Natural killer cell (primary cell): Measurements from ENCODE around the gene ANKFY1. TPM values are rescaled to one million over a fixed set of nuclear protein-coding genes. Genes with fewer than 3 reads are reported as not detected.
A peak's percentile ranks its signal among the peaks of the same experiment; 100 is the strongest.
"Not testable (repeated sequence)": the region's sequence is repeated elsewhere in the genome, so short reads cannot be mapped to it uniquely, and the experiment has no call there.

Experiments used
- ATAC-seq, 3 donors: fragments of 150-1000 bp in 2 of 3; fragments of 200-7000 bp in 1 of 3; cut with Tn5 transposase; 1 replicate in 1 of 3; 2 replicates in 2 of 3; pipeline ENCODE4 v1.10.0; 2021; ENCODE audit warnings: mild to moderate bottlenecking in 2 of 3, moderate library complexity in 2 of 3
- DNase-seq, 2 donors: peaks; one replicate each; pipeline versions ENCODE4 v3.0.0 to v3.0.0-alpha.2; 2013 to 2021; ENCODE audit warnings: mixed read lengths in 1 of 2
- H3K27ac ChIP-seq: one replicate; pipeline ENCODE4 v1.5.1; 2013; ENCODE audit warnings: mild to moderate bottlenecking, low read length
- H3K27me3 ChIP-seq: one replicate; pipeline ENCODE4 v1.6.1; 2013; ENCODE audit warnings: low read length; ENCODE audit not compliant: control insufficient read depth, insufficient read depth
- H3K36me3 ChIP-seq: one replicate; pipeline ENCODE4 v1.6.1; 2013; ENCODE audit warnings: low read length; ENCODE audit not compliant: control insufficient read depth, insufficient read depth
- H3K4me1 ChIP-seq: one replicate; pipeline ENCODE4 v1.6.1; 2013; ENCODE audit warnings: low read length; ENCODE audit not compliant: control insufficient read depth, insufficient read depth
- H3K4me3 ChIP-seq: one replicate; pipeline ENCODE4 v1.5.1; 2013; ENCODE audit warnings: low read length
- H3K9me3 ChIP-seq: one replicate; pipeline ENCODE4 v1.6.1; 2013; ENCODE audit warnings: low read length; ENCODE audit not compliant: control insufficient read depth, insufficient read depth
- H3K27ac Mint-ChIP-seq, 2 donors: one replicate each; pipeline ENCODE4 v1.8.0; 2022; ENCODE audit warnings: mild to moderate bottlenecking in 2 of 2, mixed read lengths in 2 of 2, moderate library complexity in 1 of 2
- H3K27me3 Mint-ChIP-seq, 2 donors: one replicate each; pipeline ENCODE4 v1.8.0; 2022; ENCODE audit warnings: low read depth in 2 of 2, mixed read lengths in 2 of 2
- H3K36me3 Mint-ChIP-seq: one replicate; pipeline ENCODE4 v1.8.0; 2022; ENCODE audit warnings: mixed read lengths
- H3K4me1 Mint-ChIP-seq, 2 donors: one replicate each; pipeline ENCODE4 v1.8.0; 2022; ENCODE audit warnings: mixed read lengths in 2 of 2
- H3K4me3 Mint-ChIP-seq: one replicate; pipeline ENCODE4 v1.8.0; 2022; ENCODE audit warnings: mild to moderate bottlenecking, moderate library complexity, mixed read lengths
- H3K9me3 Mint-ChIP-seq, 2 donors: one replicate each; pipeline ENCODE4 v1.8.0; 2022; ENCODE audit warnings: mixed read lengths in 2 of 2
- CTCF ChIP-seq: fragments of 200-600 bp; IDR thresholded peaks from one replicate; pipeline ENCODE4 v1.8.0; 2022; ENCODE audit warnings: antibody characterized with exemption
- WGBS: methylation state at CpG from one replicate; pipeline ENCODE4 v1.1.7; 2013; ENCODE audit warnings: missing lambda C conversion rate; ENCODE audit not compliant: insufficient coverage; 5-methylcytosine and 5-hydroxymethylcytosine counted together
- intact Hi-C: fragments of 100-400 bp; cut with micrococcal nuclease; formaldehyde crosslinking; loops from one replicate; pipeline ENCODE4 v1.14.2; 2022
- total RNA-seq, 4 donors: library from RNA; stranded (reverse); fragments of 120-200 nt in 1 of 4; gene quantifications; one replicate each; pipeline versions ENCODE4 v1.2.3 to v1.2.4, GENCODE V29; 2013 to 2022

Gene ANKFY1
- total RNA-seq, 3 donors from 2014 or later (not counting 1 experiment from before 2014, with no cell fraction given) = 58.4 to 72.4 (median 68.8) TPM

- no peak for TF ChIP-seq CTCF
- 78% methylated on average over 15 of the region's 15 CpGs for WGBS
- ATAC-seq = no peak
- no peaks in the 10 kb centered on the region for H3K9me3 Mint-ChIP-seq
- intact Hi-C loops = no loop called here
- peaks cover 42% of the 10 kb centered on the region for H3K36me3 ChIP-seq
- H3K4me1 ChIP-seq = no peaks in the 10 kb centered on the region
- no peak overlapping the region for H3K27ac Mint-ChIP-seq
- no peak for DNase-seq
- H3K4me3 Mint-ChIP-seq = no peak overlapping the region
- no peaks in the 10 kb centered on the region for H3K4me1 Mint-ChIP-seq
- H3K9me3 ChIP-seq = no peaks in the 10 kb centered on the region
- no peak overlapping the region for H3K27ac ChIP-seq
- no peaks in the 10 kb centered on the region for H3K27me3 ChIP-seq
- H3K27me3 Mint-ChIP-seq = no peaks in the 10 kb centered on the region
- H3K36me3 Mint-ChIP-seq = peaks cover 14% of the 10 kb centered on the region
- H3K4me3 ChIP-seq = no peak overlapping the region
These were observed 69.0 kb downstream of the ANKFY1 start for GRCh38 chr17:4194796-4195195.

GRCh38 chr17:4190791-4191190 is 73.0 kb downstream of the ANKFY1 start:
- H3K36me3 ChIP-seq = peaks cover 60% of the 10 kb centered on the region
- H3K4me1 Mint-ChIP-seq, H3K9me3 ChIP-seq, H3K27me3 Mint-ChIP-seq, H3K4me1 ChIP-seq, H3K4me3 ChIP-seq, H3K4me3 Mint-ChIP-seq, ATAC-seq, DNase-seq, intact Hi-C loops, H3K9me3 Mint-ChIP-seq, H3K27me3 ChIP-seq, H3K27ac ChIP-seq, H3K27ac Mint-ChIP-seq: not testable (repeated sequence)
- H3K36me3 Mint-ChIP-seq = peaks cover 14% of the 10 kb centered on the region
- 97% methylated on average over 6 of the region's 7 CpGs for WGBS

- no peaks in the 10 kb centered on the region for H3K27me3 Mint-ChIP-seq
- WGBS = 48% methylated on average over 10 of the region's 10 CpGs
- ATAC-seq (no peak), DNase-seq (peak in 1 of 2 donors; percentile 34)
- H3K27ac Mint-ChIP-seq = no peak overlapping the region
- H3K36me3 ChIP-seq = peaks cover 52% of the 10 kb centered on the region
- H3K27me3 ChIP-seq = no peaks in the 10 kb centered on the region
- H3K9me3 Mint-ChIP-seq = no peaks in the 10 kb centered on the region
- H3K9me3 ChIP-seq = no peaks in the 10 kb centered on the region
- H3K27ac ChIP-seq = no peak overlapping the region
- TF ChIP-seq CTCF = no peak
- peaks cover 5 to 6% of the 10 kb centered on the region in 2 donors for H3K4me1 Mint-ChIP-seq
- H3K4me3 Mint-ChIP-seq = no peak overlapping the region
- peaks cover 2% of the 10 kb centered on the region for H3K36me3 Mint-ChIP-seq
- intact Hi-C loops = no loop called here
- no peak overlapping the region for H3K4me3 ChIP-seq
- no peaks in the 10 kb centered on the region for H3K4me1 ChIP-seq
These were observed 74.5 kb downstream of the ANKFY1 start for GRCh38 chr17:4189280-4189679.

GRCh38 chr17:4188076-4188475 is 75.7 kb downstream of the ANKFY1 start:
- Mint-ChIP-seq H3K4me1 (peaks cover 5 to 6% of the 10 kb centered on the region in 2 donors), H3K4me3 (no peak overlapping the region), H3K27me3 (no peaks in the 10 kb centered on the region), H3K36me3 (peaks cover 11% of the 10 kb centered on the region), H3K9me3 (no peaks in the 10 kb centered on the region), H3K27ac (no peak overlapping the region)
- Histone ChIP-seq H3K9me3 (no peaks in the 10 kb centered on the region), H3K4me1 (no peaks in the 10 kb centered on the region), H3K27ac (no peak overlapping the region), H3K4me3 (no peak overlapping the region), H3K27me3 (no peaks in the 10 kb centered on the region), H3K36me3 (peaks cover 61% of the 10 kb centered on the region)
- no peak for TF ChIP-seq CTCF
- intact Hi-C loops = no loop called here
- 97% methylated on average over 9 of the region's 9 CpGs for WGBS
- no peak for DNase-seq
- ATAC-seq = no peak
